ENCODE data around the gene DUSP7. TPM values are rescaled to one million over a fixed set of nuclear protein-coding genes. Genes with fewer than 3 reads are reported as not detected.

The DUSP7 gene
- total and polyA plus RNA-seq, 10 donors, result 5.4 to 68.6 (median 36.2) TPM

GRCh38 chr3:52022323-52023100 lies 33.9 kb downstream of the DUSP7 start:
- no peaks in the 10 kb centered on the region for H3K27me3 ChIP-seq (replicated peaks in 1 of 7)
- TF ChIP-seq POLR2A (IDR thresholded peaks at IDR 0.05), result no peak
- TF ChIP-seq POLR2AphosphoS5 (IDR thresholded peaks at IDR 0.05), result no peak
- TF ChIP-seq CTCF (IDR thresholded peaks at IDR 0.05 in 8 of 11, conservative IDR thresholded peaks at IDR 0.05 in 3 of 11), result no peak
- peak overlapping the region in 5 of 8 donors; percentile 0 to 73 (median 49) for H3K27ac ChIP-seq
- intact Hi-C loops (cut with DNase I; ENCODE audit: low total_unique reads), result no loop called here
- H3K9me3 ChIP-seq, result no peaks in the 10 kb centered on the region
- peaks cover 16 to 77% (median 47%) of the 10 kb centered on the region in 6 donors for H3K4me1 ChIP-seq
- DNase-seq, result no peak
- WGBS, 5 donors, result 81 to 93% (median 86%) methylated on average over 20 of the region's 20 CpGs
- H3K36me3 ChIP-seq, result no peaks in the 10 kb centered on the region
- no peak overlapping the region for H3K4me3 ChIP-seq

- 47 to 74% (median 63%) methylated on average over 6 to 10 of the region's 10 CpGs for WGBS, 5 donors
Measured at GRCh38 chr3:52021489-52022268, 34.7 kb downstream of the DUSP7 start.

GRCh38 chr3:52020796-52021195 lies 35.6 kb downstream of the DUSP7 start:
- WGBS, 5 donors, result 91 to 95% (median 92%) methylated on average over 6 to 7 of the region's 7 CpGs
- no peak overlapping the region for H3K4me3 ChIP-seq
- H3K27me3 ChIP-seq (replicated peaks in 1 of 7), result no peaks in the 10 kb centered on the region
- DNase-seq, result no peak
- TF ChIP-seq POLR2A (IDR thresholded peaks at IDR 0.05) (no peak), CTCF (IDR thresholded peaks at IDR 0.05 in 8 of 11, conservative IDR thresholded peaks at IDR 0.05 in 3 of 11) (no peak), POLR2AphosphoS5 (IDR thresholded peaks at IDR 0.05) (no peak)
- H3K4me1 ChIP-seq, result peaks cover 18 to 89% (median 53%) of the 10 kb centered on the region in 6 donors
- H3K27ac ChIP-seq, result peak overlapping the region in 5 of 8 donors; percentile 54 to 80 (median 66)
- no peaks in the 10 kb centered on the region for H3K36me3 ChIP-seq
- H3K9me3 ChIP-seq, result no peaks in the 10 kb centered on the region
- intact Hi-C loops (cut with DNase I; ENCODE audit: low total_unique reads), result no loop called here

More at GRCh38 chr3:52021489-52022268, 34.7 kb downstream of the DUSP7 start:
- intact Hi-C loops (cut with DNase I; ENCODE audit: low total_unique reads), result no loop called here
- Histone ChIP-seq H3K9me3 (no peaks in the 10 kb centered on the region), H3K27me3 (replicated peaks in 1 of 7) (no peaks in the 10 kb centered on the region), H3K36me3 (no peaks in the 10 kb centered on the region), H3K4me3 (no peak overlapping the region), H3K27ac (peak overlapping the region in 5 of 8 donors; percentile 0 to 73 (median 49)), H3K4me1 (peaks cover 16 to 86% (median 53%) of the 10 kb centered on the region in 6 donors)
- DNase-seq, result no peak
- no peak for TF ChIP-seq POLR2AphosphoS5 (IDR thresholded peaks at IDR 0.05)
- no peak for TF ChIP-seq CTCF (IDR thresholded peaks at IDR 0.05 in 8 of 11, conservative IDR thresholded peaks at IDR 0.05 in 3 of 11)
- TF ChIP-seq POLR2A (IDR thresholded peaks at IDR 0.05), result no peak

All from spleen (tissue), 11 donors.